ENCODE data around the gene PLB1. TPM values are rescaled to one million over a fixed set of nuclear protein-coding genes. Genes with fewer than 3 reads are reported as not detected.

PLB1 gene
- total RNA-seq, 4 donors from 2014 or later: 1.5 to 16.5 (median 4.6) TPM

DNA sequence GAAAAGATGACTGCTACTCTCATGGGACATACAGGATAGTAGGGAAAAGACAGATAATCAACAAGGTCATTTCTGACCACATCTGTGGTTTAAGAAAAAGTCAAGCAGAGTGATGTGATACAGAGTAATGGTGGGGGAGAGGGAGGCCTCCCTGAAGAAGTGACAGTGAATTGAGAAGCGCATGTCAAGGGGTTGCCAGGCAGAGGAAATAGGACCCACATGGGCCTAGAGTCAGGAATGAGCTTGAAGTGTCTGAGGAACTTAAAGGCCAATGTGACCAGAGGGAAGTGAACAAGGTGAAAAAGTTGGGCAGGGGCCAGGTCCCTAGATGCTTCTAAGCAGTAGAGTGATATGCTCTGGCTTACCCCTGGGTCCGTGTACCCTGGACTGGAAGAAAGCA is 142.2 kb downstream of the PLB1 start:
- TF ChIP-seq, protein P1, sequence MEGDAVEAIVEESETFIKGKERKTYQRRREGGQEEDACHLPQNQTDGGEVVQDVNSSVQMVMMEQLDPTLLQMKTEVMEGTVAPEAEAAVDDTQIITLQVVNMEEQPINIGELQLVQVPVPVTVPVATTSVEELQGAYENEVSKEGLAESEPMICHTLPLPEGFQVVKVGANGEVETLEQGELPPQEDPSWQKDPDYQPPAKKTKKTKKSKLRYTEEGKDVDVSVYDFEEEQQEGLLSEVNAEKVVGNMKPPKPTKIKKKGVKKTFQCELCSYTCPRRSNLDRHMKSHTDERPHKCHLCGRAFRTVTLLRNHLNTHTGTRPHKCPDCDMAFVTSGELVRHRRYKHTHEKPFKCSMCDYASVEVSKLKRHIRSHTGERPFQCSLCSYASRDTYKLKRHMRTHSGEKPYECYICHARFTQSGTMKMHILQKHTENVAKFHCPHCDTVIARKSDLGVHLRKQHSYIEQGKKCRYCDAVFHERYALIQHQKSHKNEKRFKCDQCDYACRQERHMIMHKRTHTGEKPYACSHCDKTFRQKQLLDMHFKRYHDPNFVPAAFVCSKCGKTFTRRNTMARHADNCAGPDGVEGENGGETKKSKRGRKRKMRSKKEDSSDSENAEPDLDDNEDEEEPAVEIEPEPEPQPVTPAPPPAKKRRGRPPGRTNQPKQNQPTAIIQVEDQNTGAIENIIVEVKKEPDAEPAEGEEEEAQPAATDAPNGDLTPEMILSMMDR (IDR thresholded peaks at IDR 0.05; ENCODE audit: low read depth): no peak

- TF ChIP-seq, protein P1 (IDR thresholded peaks at IDR 0.05; ENCODE audit: low read depth): no peak
Observed at GRCh38 chr2:28639092-28639691, 143.3 kb downstream of the PLB1 start.

DNA sequence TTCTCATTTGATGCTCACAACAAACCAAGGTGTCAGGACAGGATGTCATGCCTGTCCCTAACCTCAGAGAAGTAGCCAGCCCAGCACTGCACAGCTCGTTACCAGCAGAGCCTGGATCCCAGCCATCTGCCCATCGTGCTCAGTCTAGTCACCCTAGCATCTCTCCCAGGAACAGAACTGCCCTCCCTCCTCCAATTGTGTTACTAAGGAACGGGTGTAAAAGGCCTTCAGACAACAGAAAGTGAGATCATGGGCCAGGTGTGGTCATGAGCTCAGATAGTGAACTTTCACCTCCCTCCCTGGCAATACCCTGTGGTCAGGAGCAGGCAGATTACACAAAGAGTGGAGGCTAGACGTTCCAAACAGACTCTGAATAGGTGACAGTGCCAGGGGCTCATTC is 144.0 kb downstream of the PLB1 start:
- TF ChIP-seq, protein P1 (IDR thresholded peaks at IDR 0.05; ENCODE audit: low read depth): no peak

DNA sequence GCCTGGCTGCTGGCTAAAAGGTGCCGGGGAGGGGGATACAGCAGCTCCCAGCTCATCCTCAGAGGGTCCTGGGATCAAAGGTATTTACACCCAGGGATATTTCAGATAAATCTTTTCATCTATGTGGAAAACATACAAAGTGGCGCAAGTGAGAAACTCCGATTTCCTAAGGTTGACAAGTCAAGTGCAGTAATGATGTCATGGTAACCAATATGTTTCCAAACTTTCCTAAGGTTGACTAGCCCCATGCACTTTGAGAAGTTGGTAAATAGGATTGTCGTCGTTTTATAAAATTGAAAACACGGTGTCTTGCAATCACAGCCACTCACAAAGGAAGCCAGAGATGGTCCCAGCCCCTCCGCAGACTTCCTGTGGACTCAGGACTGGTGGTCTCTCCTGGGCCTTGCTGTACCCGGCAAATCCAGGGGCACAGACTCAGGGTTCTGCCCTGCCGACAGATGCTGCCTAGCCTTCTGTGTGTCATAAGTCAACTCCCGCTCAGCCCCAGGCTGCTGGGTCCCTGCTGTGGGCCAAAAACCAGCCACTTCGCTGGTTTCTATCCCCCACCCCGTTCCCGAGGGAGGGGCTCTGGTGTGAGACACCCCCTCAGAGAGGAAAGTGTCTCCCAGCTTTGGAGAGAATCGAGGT is 144.5 kb downstream of the PLB1 start:
- TF ChIP-seq, protein P1 (IDR thresholded peaks at IDR 0.05; ENCODE audit: low read depth): no peak

GRCh38 chr2:28640908-28641300 is 145.0 kb downstream of the PLB1 start:
- TF ChIP-seq, protein P1 (IDR thresholded peaks at IDR 0.05; ENCODE audit: low read depth): no peak

DNA sequence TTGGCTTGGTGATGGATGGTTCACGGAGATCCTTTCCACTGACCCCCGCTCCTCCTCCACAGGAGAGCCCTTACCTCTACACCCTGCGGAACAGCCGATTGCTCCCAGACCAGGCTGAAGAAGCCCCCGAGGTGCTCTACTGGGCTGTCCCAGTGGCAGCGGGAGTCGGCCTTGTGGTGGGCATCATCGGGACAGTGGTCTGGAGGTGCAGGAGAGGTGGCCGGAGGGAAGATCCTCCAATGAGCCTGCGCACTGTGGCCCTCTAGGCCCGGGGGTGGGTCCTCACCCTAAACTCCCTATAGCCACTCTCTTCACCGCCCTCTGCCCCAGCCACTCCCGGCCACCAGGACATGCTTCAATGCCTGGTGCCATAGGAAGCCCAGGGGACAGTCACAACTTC is 146.9 kb downstream of the PLB1 start:
- TF ChIP-seq, protein P1 (IDR thresholded peaks at IDR 0.05; ENCODE audit: low read depth): no peak

GRCh38 chr2:28643327-28643726 is 147.5 kb downstream of the PLB1 start:
- TF ChIP-seq, protein P1 (IDR thresholded peaks at IDR 0.05; ENCODE audit: low read depth): no peak

Data from subcutaneous adipose tissue (tissue), 4 donors.